Activated CD4-positive, alpha-beta T cell treated with anti-CD3 and anti-CD28 coated beads, Interleukin-2, amount 10 ng/mL, durations not matched to agents 7 days and 5 days (primary cell): Measurements from ENCODE around the gene BUB1. TPM values are rescaled to one million over a fixed set of nuclear protein-coding genes. Genes with fewer than 3 reads are reported as not detected.
A peak's percentile ranks its signal among the peaks of the same experiment; 100 is the strongest.

Source experiments
- CTCF ChIA-PET: fragments of 350-600 bp; sonication (Branson Sonifier 250); formaldehyde crosslinking; loops from one replicate; lab custom pipeline; 2021; ENCODE audit warnings: antibody characterized with exemption; lab: Charles Lee
- POLR2A ChIA-PET: fragments of 350-600 bp; sonication (Branson Sonifier 250); formaldehyde crosslinking; loops from one replicate; lab custom pipeline; 2021; ENCODE audit warnings: antibody characterized with exemption; lab: Charles Lee
- DNase-seq: peaks from one replicate; pipeline ENCODE4 v3.0.0-alpha.2; 2020
- H3K27ac Mint-ChIP-seq: one replicate; pipeline ENCODE4 v1.8.0; 2021; ENCODE audit warnings: mild to moderate bottlenecking, moderate library complexity, mixed read lengths
- H3K27me3 Mint-ChIP-seq: one replicate; pipeline ENCODE4 v1.8.0; 2021; ENCODE audit warnings: mixed read lengths
- H3K36me3 Mint-ChIP-seq: one replicate; pipeline ENCODE4 v1.8.0; 2021; ENCODE audit warnings: low read depth, mixed read lengths
- H3K4me1 Mint-ChIP-seq: one replicate; pipeline ENCODE4 v1.8.0; 2021; ENCODE audit warnings: mixed read lengths
- H3K4me3 Mint-ChIP-seq: one replicate; pipeline ENCODE4 v1.8.0; 2021; ENCODE audit warnings: mild to moderate bottlenecking, moderate library complexity, mixed read lengths
- H3K9me3 Mint-ChIP-seq: one replicate; pipeline ENCODE4 v1.8.0; 2021; ENCODE audit warnings: mixed read lengths
- total RNA-seq, 2 experiments: library from RNA; stranded (reverse); gene quantifications; one replicate each; pipeline ENCODE4 v1.2.3, GENCODE V29; 2021

BUB1 gene
- total RNA-seq, 2 experiments from 2014 or later: 118 to 141 TPM

- no peaks in the 10 kb centered on the region for H3K27me3 Mint-ChIP-seq
- H3K9me3 Mint-ChIP-seq: no peaks in the 10 kb centered on the region
- no peak for DNase-seq
- CTCF ChIA-PET: interaction anchor here (1.0 kb wide), 1 partner anchor 10 kb away, joined by 4 read pairs; no protein-coding TSS in a partner anchor
- peaks cover 56% of the 10 kb centered on the region for H3K36me3 Mint-ChIP-seq
- H3K4me3 Mint-ChIP-seq: no peak overlapping the region
- POLR2A ChIA-PET: no interaction called here
- H3K4me1 Mint-ChIP-seq: peaks cover 34% of the 10 kb centered on the region
- H3K27ac Mint-ChIP-seq: no peak overlapping the region
These were observed 7.0 kb downstream of the BUB1 start for GRCh38 chr2:110670826-110671225.

DNA sequence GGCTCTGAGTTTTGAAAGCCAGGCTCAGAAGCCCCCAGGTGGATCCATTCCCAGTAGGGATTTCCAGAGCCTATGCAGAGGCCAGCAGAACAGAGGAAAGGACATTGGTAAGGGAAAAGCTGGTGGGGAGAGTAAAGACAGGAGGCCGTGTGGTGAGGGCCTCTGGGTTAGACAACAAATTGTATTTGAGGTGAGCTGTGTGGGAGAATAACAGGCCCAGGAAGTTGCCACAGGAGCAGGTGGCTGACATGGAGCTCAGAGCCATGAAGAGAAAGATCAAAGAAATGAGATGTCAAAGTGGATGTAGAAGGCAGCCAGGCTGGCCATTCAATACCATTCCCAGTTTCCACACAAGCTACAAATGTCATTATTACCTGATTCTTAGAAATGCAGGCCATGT lies 8.8 kb downstream of the BUB1 start:
- no peak for DNase-seq
- no peaks in the 10 kb centered on the region for H3K9me3 Mint-ChIP-seq
- CTCF ChIA-PET: no interaction called here
- no peak overlapping the region for H3K4me3 Mint-ChIP-seq
- H3K4me1 Mint-ChIP-seq: peaks cover 24% of the 10 kb centered on the region
- POLR2A ChIA-PET: no interaction called here
- H3K36me3 Mint-ChIP-seq: peaks cover 56% of the 10 kb centered on the region
- peak overlapping the region; percentile 37 for H3K27ac Mint-ChIP-seq
- H3K27me3 Mint-ChIP-seq: no peaks in the 10 kb centered on the region

GRCh38 chr2:110667071-110667470 lies 10.8 kb downstream of the BUB1 start:
- CTCF ChIA-PET: interaction anchor here (1.2 kb wide), 1 partner anchor 27 kb away, joined by 3 read pairs; no protein-coding TSS in a partner anchor
- H3K36me3 Mint-ChIP-seq: peaks cover 56% of the 10 kb centered on the region
- no peaks in the 10 kb centered on the region for H3K27me3 Mint-ChIP-seq
- POLR2A ChIA-PET: no interaction called here
- DNase-seq: no peak
- H3K4me1 Mint-ChIP-seq: peaks cover 20% of the 10 kb centered on the region
- no peaks in the 10 kb centered on the region for H3K9me3 Mint-ChIP-seq
- H3K27ac Mint-ChIP-seq: no peak overlapping the region
- no peak overlapping the region for H3K4me3 Mint-ChIP-seq

- Mint-ChIP-seq H3K27ac (no peak overlapping the region), H3K9me3 (no peaks in the 10 kb centered on the region), H3K4me1 (peaks cover 17% of the 10 kb centered on the region), H3K4me3 (no peak overlapping the region), H3K27me3 (no peaks in the 10 kb centered on the region), H3K36me3 (peaks cover 70% of the 10 kb centered on the region)
- CTCF ChIA-PET: no interaction called here
- POLR2A ChIA-PET: no interaction called here
- no peak for DNase-seq
These were observed 13.7 kb downstream of the BUB1 start for GRCh38 chr2:110664135-110664534.

DNA sequence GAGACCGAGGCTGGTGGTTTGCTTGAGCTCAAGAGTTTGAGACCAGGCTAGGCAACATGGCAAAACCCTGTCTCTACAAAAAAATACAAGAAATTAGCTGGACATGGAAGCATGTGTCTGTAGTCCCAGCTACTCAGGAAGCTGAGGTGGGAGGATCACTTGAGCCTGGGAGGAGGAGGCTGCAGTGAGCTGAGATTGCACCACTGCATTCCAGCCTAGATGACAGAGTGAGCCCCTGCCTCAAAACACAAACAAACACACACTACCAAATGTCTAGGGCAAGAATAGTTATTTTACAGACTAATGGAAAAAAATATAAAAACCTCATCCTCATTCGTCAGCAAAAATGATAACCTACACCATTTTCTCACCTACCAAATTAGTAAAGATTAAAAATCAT lies 15.3 kb downstream of the BUB1 start:
- no peak for DNase-seq
- Mint-ChIP-seq H3K4me3 (no peak overlapping the region), H3K9me3 (no peaks in the 10 kb centered on the region), H3K27me3 (no peaks in the 10 kb centered on the region), H3K36me3 (peaks cover 73% of the 10 kb centered on the region), H3K4me1 (peaks cover 23% of the 10 kb centered on the region), H3K27ac (no peak overlapping the region)
- POLR2A ChIA-PET: no interaction called here
- CTCF ChIA-PET: interaction anchor here (0.9 to 1.7 kb wide), 2 partner anchors 10 kb away, joined by 3 to 5 read pairs; no protein-coding TSS in a partner anchor

DNA sequence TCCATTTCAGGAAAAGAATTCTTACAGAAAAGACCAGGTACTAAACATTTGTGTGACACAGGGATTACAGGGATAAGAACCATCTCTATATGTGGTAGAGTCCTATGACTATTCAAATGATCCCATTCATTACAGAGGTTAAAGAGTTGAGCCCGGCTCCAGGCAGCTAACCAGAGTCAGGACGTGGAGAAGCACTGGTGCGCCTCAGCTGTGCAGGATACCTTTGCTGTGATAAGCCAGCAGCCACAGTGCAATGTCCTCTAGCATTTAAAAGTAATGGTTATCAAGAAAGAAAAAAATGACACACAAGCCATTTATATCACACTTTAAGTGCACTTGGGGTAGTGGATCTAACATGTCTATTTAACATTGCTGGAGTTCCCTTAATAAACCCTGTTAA lies 17.3 kb downstream of the BUB1 start:
- POLR2A ChIA-PET: no interaction called here
- H3K9me3 Mint-ChIP-seq: no peaks in the 10 kb centered on the region
- peaks cover 20% of the 10 kb centered on the region for H3K4me1 Mint-ChIP-seq
- no peak overlapping the region for H3K27ac Mint-ChIP-seq
- DNase-seq: no peak
- H3K36me3 Mint-ChIP-seq: peaks cover 73% of the 10 kb centered on the region
- CTCF ChIA-PET: interaction anchor here (1.3 kb wide), 2 partner anchors 10 to 17 kb away, joined by 3 to 4 read pairs; no protein-coding TSS in a partner anchor
- H3K27me3 Mint-ChIP-seq: no peaks in the 10 kb centered on the region
- H3K4me3 Mint-ChIP-seq: no peak overlapping the region

GRCh38 chr2:110659248-110659647 lies 18.6 kb downstream of the BUB1 start:
- Mint-ChIP-seq H3K9me3 (no peaks in the 10 kb centered on the region), H3K27me3 (no peaks in the 10 kb centered on the region), H3K27ac (peak overlapping the region; percentile 61), H3K36me3 (peaks cover 71% of the 10 kb centered on the region), H3K4me1 (peaks cover 19% of the 10 kb centered on the region), H3K4me3 (no peak overlapping the region)
- ChIA-PET POLR2A (no interaction called here), CTCF (interaction anchor here (1.2 to 1.4 kb wide), 2 partner anchors 21 to 22 kb away, joined by 3 read pairs; no protein-coding TSS in a partner anchor)
- DNase-seq: no peak

GRCh38 chr2:110657724-110658305 lies 20.0 kb downstream of the BUB1 start:
- Mint-ChIP-seq H3K36me3 (peaks cover 77% of the 10 kb centered on the region), H3K27ac (peak overlapping the region; percentile 85), H3K4me3 (no peak overlapping the region), H3K27me3 (no peaks in the 10 kb centered on the region), H3K4me1 (peaks cover 16% of the 10 kb centered on the region), H3K9me3 (no peaks in the 10 kb centered on the region)
- DNase-seq: no peak
- ChIA-PET CTCF (interaction anchor here (0.7 to 1.4 kb wide), 2 partner anchors 19 to 43 kb away, joined by 3 to 5 read pairs; no protein-coding TSS in a partner anchor), POLR2A (no interaction called here)

- peaks cover 77% of the 10 kb centered on the region for H3K36me3 Mint-ChIP-seq
These were observed 22.2 kb downstream of the BUB1 start for GRCh38 chr2:110655701-110656100.

GRCh38 chr2:110653861-110654260 lies 24.0 kb downstream of the BUB1 start:
- Mint-ChIP-seq H3K36me3 (peaks cover 74% of the 10 kb centered on the region), H3K4me1 (peaks cover 12% of the 10 kb centered on the region), H3K27ac (no peak overlapping the region), H3K9me3 (no peaks in the 10 kb centered on the region), H3K4me3 (no peak overlapping the region), H3K27me3 (no peaks in the 10 kb centered on the region)
- CTCF ChIA-PET: no interaction called here
- POLR2A ChIA-PET: no interaction called here
- DNase-seq: no peak

More at GRCh38 chr2:110655701-110656100, 22.2 kb downstream of the BUB1 start:
- Mint-ChIP-seq H3K27me3 (no peaks in the 10 kb centered on the region), H3K4me1 (peaks cover 16% of the 10 kb centered on the region), H3K4me3 (no peak overlapping the region), H3K27ac (no peak overlapping the region), H3K9me3 (no peaks in the 10 kb centered on the region)
- ChIA-PET CTCF (no interaction called here), POLR2A (no interaction called here)
- DNase-seq: no peak

DNA sequence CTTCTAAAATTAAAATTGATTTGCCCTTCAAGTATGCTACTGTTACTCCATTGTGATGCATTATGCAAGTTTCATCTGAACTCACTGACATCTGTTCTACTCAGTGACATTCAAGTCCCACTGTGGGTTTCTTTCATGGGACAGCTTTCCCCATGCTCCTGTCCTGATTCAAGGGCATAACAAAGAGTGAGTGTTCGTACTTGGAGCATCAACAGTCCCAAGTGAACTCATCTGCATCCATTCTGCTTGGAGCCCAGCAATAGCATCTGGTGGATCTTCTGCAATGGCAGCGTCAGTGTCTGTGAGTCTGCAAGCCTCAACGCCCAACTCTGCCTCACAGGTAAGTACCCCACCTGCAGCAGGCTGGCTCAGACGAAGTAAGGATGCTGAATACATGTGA lies 27.5 kb downstream of the BUB1 start:
- POLR2A ChIA-PET: no interaction called here
- H3K4me3 Mint-ChIP-seq: no peak overlapping the region

GRCh38 chr2:110647777-110648176 lies 30.1 kb downstream of the BUB1 start:
- Mint-ChIP-seq H3K4me1 (peaks cover 2% of the 10 kb centered on the region), H3K36me3 (peaks cover 71% of the 10 kb centered on the region), H3K27ac (no peak overlapping the region), H3K9me3 (no peaks in the 10 kb centered on the region), H3K27me3 (no peaks in the 10 kb centered on the region), H3K4me3 (no peak overlapping the region)
- ChIA-PET POLR2A (no interaction called here), CTCF (no interaction called here)
- no peak for DNase-seq

More for the DNA sequence above, 27.5 kb downstream of the BUB1 start:
- no peaks in the 10 kb centered on the region for H3K9me3 Mint-ChIP-seq
- CTCF ChIA-PET: interaction anchor here (1.0 kb wide), 1 partner anchor 12 kb away, joined by 3 read pairs; no protein-coding TSS in a partner anchor
- no peak for DNase-seq
- no peak overlapping the region for H3K27ac Mint-ChIP-seq
- no peaks in the 10 kb centered on the region for H3K4me1 Mint-ChIP-seq
- no peaks in the 10 kb centered on the region for H3K27me3 Mint-ChIP-seq
- peaks cover 74% of the 10 kb centered on the region for H3K36me3 Mint-ChIP-seq

DNA sequence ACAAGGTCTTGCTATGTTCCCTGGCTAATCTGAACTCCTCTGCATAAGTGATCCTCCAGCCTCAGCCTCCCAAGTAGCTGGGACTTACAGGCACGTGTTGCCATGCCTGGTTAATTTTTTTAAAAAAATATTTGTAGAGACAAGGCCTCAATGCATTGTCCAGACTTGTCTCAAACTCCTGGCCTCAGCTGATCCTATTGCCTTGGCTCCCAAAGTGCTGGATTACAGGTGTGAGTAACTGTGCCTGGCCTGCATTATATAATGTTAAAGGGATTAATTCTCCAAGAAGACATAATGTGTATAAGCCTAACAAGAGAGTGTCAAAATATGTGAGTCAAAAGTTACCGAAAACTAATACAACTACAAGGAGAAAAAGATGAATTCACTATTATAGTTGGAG lies 32.2 kb downstream of the BUB1 start:
- H3K27ac Mint-ChIP-seq: no peak overlapping the region
- peaks cover 75% of the 10 kb centered on the region for H3K36me3 Mint-ChIP-seq
- H3K27me3 Mint-ChIP-seq: no peaks in the 10 kb centered on the region
- H3K9me3 Mint-ChIP-seq: no peaks in the 10 kb centered on the region
- DNase-seq: no peak
- peaks cover 2% of the 10 kb centered on the region for H3K4me1 Mint-ChIP-seq
- CTCF ChIA-PET: no interaction called here
- POLR2A ChIA-PET: no interaction called here
- no peak overlapping the region for H3K4me3 Mint-ChIP-seq
